NCI-H774 (cell line): Measurements from ENCODE around the gene SLK.

ENCODE experiments used
- DNase-seq: peaks from one replicate; lab custom pipeline; 2025; lab: John Stamatoyannopoulos, UW

Gene SLK

DNA sequence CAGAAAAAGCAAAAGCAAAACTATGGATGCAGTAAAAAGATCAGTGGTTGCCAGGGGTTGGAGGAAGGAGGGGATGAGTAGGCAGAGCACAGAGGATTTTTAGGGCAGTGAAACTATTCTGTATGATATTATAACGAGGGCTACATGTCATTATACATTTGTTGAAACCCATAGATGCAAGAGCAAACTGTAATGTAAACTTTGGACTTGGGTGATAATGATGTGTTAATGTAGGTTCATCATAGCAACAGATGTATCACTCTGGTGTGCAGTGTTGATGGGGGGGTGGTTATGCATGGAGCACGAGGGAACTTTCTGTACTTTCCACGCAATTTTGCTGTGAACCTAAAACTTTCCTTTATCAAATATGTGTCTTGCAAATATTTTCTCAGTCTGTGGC, 23.2 kb downstream of the SLK start:
- no peak for DNase-seq

DNA sequence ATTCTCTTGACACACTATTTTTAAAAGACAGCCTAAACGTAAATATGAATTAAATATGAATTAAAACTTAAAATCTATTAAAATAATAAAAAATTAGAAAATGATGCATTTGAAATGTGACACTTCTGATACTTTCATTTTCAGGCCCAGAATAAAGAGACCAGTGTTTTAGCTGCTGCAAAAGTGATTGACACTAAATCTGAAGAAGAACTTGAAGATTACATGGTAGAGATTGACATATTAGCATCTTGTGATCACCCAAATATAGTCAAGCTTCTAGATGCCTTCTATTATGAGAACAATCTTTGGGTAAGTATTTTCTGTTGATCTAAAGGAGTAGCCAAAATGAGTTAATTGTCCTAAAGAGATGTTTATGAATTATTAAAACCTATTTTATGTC, 23.6 kb downstream of the SLK start:
- DNase-seq, result no peak

- DNase-seq, result no peak
Observed at GRCh38 chr10:103991393-103992128, 24.6 kb downstream of the SLK start.

DNA sequence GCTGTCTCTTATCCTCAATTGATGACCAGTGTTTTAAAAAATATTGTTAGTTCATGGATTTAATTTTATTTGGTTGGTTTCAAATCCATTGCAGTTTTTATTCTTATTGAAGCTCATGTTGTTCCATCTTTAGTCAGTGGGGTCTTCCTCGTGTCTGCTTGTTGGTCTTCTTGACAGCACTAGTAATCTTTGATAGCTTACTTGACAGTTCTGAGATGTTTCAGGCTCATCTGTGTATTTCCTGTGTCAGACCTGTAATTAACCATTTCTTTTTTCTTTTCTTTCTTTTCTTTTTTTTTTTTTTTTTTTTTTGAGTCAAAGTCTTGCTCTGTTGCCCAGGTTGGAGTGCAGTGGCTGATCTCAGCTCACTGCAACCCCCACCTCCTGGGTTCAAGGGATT, 28.2 kb downstream of the SLK start:
- no peak for DNase-seq

DNA sequence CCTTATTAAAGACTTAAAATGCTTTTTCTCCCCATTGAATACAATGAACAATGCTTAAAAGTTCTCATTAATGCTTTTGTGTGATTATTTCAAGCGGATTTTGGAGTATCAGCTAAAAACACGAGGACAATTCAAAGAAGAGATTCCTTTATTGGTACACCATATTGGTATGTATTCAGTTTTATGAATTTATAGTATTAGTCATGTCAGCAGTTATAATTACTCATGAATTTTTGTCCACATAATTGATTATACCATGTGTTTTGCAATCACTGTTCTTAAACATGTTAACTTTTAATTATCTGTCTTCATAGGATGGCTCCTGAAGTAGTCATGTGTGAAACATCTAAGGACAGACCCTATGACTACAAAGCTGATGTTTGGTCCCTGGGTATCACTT, 31.9 kb downstream of the SLK start:
- no peak for DNase-seq

DNA sequence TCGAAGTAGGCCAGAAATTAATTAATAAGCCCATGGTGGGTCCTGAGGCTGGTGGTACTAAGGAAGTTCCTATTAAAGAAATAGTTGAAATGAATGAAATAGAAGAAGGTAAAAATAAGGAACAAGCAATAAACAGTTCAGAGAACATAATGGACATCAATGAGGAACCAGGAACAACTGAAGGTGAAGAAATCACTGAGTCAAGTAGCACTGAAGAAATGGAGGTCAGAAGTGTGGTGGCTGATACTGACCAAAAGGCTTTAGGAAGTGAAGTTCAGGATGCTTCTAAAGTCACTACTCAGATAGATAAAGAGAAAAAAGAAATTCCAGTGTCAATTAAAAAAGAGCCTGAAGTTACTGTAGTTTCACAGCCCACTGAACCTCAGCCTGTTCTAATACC, 36.0 kb downstream of the SLK start:
- DNase-seq, result no peak

- no peak for DNase-seq
Observed at GRCh38 chr10:104005172-104005863, 38.4 kb downstream of the SLK start.

DNA sequence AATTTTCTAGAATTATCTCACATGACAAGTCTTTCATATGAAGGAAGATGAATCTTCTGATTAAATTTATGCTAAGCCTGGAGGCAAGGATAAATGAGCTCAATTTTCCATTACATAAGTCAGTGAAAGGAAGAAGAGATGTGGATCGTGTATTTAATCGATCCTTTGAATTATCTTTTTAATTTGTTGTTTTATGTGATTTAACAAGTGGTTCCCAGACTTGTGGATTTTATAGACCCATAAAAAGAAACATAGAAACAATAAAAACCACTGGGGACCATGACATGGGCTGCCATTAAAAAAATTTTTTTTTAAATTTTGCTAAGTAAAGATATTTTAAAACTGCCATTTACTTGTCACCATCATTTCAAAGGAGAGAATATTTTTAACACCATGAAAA, 45.0 kb downstream of the SLK start:
- DNase-seq, result no peak

GRCh38 chr10:104013489-104013888, 46.5 kb downstream of the SLK start:
- DNase-seq, result no peak

- DNase-seq, result no peak
Observed at GRCh38 chr10:104014176-104014575, 47.2 kb downstream of the SLK start.

DNA sequence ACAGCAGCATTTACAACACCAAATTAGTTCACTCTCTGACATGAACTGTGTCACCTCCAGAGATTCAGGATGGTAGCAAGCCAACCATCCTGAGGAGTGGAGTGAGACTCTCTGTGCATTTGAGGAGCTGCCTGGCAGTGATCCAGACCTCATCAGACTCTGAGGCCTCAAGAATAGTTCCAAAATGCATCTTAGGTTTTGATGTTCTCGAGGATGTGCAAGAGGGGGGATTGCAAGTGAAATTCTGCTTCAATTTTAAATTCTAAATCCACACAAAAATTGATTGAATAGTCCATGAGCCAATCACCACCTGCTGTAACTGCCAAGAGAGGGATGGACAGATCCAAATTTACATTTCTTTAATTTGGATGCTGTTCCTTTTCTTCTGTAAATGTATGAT, 49.7 kb downstream of the SLK start:
- no peak for DNase-seq

DNA sequence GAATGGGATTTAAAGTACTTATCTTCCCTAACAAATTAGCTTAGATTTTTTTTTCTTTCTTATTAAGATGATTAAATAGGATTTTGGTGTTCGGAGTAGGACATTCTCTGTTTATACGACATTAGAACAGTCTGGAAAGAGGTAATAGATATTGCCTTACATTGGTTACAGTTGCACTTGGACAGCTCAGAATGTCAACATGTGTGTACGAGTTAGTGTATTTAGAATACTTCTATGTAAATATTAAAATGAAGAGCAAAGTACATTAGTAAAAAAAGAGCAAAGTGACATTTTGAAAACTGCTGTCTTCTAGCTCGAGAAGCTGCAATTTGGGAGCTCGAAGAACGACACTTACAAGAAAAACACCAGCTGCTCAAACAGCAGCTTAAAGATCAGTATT, 51.5 kb downstream of the SLK start:
- no peak for DNase-seq

DNA sequence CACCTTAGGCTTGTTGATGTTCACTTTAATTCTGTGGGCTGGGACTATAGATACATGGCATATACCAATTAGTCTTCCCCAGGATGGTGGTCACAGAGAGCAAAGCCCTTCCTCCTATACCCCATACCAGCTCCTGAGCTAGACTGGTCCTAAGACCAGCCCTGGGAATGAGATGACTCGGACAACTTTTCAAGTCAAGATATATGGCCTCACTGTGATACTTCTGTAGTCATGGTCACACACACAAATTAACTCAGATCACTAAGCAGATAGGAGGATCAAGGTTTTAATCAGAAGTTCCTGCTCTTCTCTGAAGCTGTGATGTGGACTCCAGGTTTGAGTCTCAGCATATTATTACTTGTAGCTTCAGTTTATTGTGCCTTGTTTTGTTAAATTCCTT, 53.1 kb downstream of the SLK start:
- DNase-seq, result no peak

- no peak for DNase-seq
Observed at GRCh38 chr10:104021246-104021645, 54.3 kb downstream of the SLK start.

- DNase-seq, result no peak
Observed at GRCh38 chr10:104022026-104022425, 55.1 kb downstream of the SLK start.

GRCh38 chr10:104025524-104025923, 58.6 kb downstream of the SLK start:
- no peak for DNase-seq

DNA sequence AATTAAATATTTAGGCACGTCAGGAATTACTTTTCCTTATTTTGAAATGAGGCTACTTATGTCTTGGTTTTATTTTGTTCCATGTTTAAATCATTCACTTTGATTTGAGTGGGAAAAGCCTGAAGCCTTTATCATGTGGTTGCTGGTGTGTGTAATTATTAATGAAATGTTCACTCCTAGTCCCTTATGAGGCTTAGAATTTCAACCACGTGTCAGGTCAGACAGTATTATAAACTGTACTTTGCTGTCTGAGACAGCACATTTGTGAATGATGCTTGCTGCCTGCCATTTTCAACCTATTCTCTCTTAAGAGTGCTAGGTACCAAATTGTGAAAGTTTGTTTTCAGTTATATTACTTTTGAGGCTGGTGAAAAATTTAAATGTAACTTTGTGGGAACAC, 59.8 kb downstream of the SLK start:
- DNase-seq, result no peak

DNA sequence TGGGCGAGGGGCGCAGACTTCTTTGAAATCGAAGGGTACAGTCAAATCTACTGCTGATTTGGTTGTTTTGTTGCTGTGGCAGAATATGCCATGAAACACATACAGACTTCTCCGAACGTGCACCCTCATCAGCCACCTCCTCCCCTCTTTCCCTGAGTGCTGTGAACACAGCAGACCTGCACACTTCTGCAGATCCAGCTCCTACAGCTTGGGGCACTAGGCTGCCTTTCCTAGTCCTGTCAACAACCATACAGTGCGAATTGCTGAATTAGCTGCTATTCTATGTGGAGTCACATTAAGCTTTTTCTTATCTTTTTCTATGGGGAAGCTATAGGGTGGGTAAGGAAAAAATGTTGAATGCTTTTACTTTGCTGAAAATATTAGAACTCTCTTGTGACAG, 61.2 kb downstream of the SLK start:
- DNase-seq, result no peak

DNA sequence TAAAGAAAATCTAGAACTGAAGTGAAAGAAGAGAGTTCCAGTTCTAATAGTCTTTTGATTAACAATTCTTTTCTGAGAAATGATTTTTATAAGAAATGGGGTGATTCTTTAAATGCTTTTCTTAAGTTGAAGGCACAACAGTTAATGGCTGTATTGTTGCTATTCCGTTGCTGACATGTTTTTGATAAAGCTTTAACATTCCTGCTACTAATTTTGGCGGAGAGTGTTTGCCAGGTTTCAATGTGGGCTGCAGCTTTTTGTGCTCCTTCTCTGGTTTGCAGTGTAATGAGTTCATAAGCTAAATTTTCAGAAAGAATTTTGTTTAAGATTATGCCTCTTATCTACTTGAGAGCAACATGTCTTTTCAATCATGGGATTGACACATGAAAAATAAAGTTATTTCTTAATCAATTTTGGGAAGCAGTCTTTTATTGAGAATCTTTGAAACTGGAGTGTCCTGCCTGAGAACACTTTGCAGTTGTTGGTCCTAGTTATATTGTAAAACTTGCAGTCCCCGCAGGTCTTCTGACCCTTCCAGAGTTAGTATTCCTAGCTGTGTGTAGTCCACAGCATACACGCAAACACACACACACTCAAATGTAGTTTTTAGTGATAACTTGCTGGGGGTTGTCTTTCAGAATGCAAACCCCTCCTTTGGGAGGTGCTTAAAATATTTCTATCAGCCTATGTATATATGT, 62.0 kb downstream of the SLK start:
- no peak for DNase-seq

- DNase-seq, result no peak
Observed at GRCh38 chr10:104029521-104029860, 62.6 kb downstream of the SLK start.

- DNase-seq, result no peak
Observed at GRCh38 chr10:104031631-104032030, 64.7 kb downstream of the SLK start.

- DNase-seq, result no peak
Observed at GRCh38 chr10:104032144-104032775, 65.3 kb downstream of the SLK start.

DNA sequence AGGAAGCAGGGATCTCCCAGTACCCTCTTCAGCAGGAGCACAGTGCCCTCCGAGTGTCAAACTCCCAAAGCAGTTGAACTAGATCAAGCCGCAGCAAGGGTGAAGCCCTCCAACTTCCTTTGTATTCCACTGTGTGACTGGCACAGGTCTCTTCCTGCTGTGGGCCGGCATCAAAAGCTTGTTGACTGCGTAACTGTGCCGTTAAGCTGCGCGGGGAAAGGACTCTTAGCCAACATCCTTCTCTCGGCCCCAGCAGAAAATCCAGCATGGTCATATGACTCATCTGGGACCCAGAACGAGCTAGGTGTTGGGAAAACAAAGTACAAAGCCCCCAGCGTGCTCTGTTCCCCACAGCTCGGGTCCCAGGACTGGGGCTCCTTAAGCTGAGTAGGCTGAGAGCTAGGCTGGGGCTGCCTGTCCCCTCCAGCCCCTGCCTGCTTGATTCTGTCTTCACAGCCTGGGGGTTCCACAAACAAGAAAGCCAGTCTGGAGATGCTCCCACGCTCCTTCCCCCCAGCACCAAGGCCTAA, 66.5 kb downstream of the SLK start:
- no peak for DNase-seq
